Stimulated activated CD8-positive, alpha-beta memory T cell treated with anti-CD3 and anti-CD28 coated beads, Interleukin-12 subunit alpha, Interleukin-12 subunit beta, amount 100 ng/mL, for 4 hours (primary cell): Measurements from ENCODE around the gene ACER1.
"Not testable (repeated sequence)": the region's sequence is repeated elsewhere in the genome, so short reads cannot be mapped to it uniquely, and the experiment has no call there.

Experiments
- DNase-seq: peaks from one replicate; pipeline ENCODE4 v3.0.0-alpha.2; 2020; ENCODE audit warnings: low read depth

ACER1 gene

DNA sequence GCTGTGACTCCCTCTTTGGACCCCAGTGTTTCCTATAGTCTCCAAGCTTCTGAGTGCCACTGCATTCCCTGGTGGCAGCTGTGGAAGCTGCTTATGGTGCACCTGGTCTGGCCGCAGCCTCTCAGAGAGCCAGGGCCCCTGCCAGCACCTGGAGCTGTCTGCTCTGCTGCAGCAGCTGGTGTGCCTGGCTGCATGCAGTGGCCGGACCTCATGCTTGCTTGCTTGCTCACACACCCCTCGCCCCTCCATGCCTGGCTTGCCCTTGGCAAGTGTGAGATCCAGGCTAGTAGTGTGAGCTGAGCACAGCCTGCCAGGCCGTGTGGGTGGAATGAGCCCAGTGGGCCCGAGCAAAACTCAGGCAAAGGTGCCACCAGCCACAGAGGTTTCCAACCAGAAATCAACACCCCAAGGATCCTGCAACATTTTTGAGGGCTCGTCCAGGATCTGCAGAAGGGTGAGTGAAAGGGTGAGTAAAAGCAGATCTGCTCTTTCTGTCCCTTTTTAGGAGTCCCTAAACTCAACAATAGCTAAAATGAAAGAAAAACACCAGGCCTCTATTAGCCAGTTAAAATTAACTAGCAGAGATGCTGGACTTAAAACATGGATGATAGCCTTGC is 46.0 kb downstream of the ACER1 start:
- no peak for DNase-seq

DNA sequence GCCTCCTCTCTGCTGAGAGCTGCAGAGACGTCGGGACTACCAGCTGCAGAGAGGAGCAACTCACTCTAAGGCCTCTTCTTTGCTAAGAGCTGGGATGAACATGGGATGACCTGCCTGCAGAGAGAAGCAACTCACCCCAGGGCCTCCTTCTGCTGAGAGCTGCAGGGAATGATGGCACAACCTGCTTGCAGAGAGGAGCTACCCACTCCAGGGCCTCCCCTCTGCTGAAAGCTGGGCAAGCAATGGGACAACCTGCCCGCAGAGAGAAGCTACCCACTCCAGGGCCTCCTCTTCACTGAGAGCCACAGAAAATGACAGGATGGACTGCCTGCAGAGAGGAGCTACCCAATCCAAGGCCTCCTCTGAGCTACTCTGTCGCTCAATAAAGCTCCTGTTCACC is 46.7 kb downstream of the ACER1 start:
- no peak for DNase-seq

- DNase-seq = not testable (repeated sequence)
Measured at GRCh38 chr19:6282393-6282792, 51.0 kb downstream of the ACER1 start.

DNA sequence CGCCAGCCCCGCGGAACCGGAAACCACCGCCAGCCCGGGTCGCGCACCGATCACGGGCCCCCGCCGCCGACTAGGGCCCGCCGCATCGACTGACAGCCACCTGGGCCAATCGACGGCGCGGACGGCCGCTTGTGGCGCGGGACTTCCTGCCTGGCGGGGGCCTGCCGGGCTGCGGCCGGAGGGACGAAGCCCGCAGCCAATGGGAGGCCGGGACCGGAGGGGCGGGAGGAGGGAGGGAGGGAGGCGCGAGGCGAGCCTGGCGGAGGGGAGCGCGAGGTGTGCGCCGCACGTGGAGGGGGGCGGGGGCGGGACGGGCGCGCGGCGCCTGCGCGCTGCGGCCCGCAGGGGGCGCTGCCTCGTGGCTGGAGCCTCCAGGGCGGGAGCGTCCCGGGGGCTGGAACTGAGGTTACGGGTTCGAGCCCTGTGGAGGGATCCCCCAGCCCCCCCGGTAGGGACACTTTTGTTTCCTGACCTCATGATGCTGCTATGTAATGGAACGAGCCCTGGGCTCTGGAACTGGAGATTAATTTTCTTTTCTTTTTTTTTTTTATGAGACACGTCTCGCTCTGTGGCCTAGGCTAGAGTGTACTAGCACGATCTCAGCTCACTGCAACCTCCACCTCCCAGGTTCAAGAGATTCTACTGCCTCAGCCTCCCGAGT is 53.4 kb downstream of the ACER1 start, which contains the start of gene MLLT1:
MLLT1 (minus strand) TSS at position 45 of the 661 bp plus-strand sequence. CDS start 191 bp downstream, outside the sequence.
- peak; percentile 96 for DNase-seq

- DNase-seq = no peak
Measured at GRCh38 chr19:6279620-6279930, 53.8 kb downstream of the ACER1 start.

GRCh38 chr19:6278740-6279619 is 54.4 kb downstream of the ACER1 start:
- DNase-seq = no peak

DNA sequence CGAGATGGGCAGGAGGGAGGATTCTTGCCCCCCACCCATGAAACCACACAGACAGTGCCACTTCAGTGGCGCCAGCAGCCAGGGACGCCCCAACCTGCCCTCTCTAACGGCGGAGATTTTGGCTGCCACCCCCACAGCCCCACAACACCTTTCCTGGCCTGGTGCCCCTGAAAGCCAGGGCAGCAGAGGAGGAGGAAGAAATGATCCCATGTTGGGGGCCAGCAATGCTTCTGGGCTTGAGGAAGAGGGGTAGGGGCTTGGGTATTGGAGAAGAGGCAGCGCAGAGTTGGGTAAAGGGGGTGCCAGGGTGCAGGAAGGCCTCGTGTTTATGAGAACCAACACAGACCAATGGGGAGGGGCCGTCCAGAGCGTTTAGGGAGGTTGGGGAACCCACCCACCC is 55.4 kb downstream of the ACER1 start:
- no peak for DNase-seq

DNA sequence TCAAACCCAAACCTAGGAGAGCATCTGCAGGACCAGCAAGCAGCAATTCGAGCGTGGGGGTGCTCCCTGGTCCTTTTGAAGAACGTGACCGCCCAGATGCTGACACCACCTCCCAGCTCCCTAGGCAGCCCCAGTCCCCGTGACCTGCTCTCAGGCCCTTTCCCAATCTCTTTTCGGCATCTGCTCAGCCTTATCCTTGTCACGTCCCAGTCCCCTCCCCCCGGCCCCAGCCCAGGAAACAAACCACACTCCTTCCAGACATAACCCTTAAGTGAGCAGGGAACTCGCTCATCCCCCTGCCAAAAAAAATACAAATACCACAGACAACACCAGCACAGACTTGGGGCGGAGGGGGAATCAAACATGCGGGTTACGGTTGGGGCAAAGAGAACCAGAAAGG is 57.0 kb downstream of the ACER1 start:
- DNase-seq = no peak

- DNase-seq = no peak
Measured at GRCh38 chr19:6275170-6275744, 58.2 kb downstream of the ACER1 start.

DNA sequence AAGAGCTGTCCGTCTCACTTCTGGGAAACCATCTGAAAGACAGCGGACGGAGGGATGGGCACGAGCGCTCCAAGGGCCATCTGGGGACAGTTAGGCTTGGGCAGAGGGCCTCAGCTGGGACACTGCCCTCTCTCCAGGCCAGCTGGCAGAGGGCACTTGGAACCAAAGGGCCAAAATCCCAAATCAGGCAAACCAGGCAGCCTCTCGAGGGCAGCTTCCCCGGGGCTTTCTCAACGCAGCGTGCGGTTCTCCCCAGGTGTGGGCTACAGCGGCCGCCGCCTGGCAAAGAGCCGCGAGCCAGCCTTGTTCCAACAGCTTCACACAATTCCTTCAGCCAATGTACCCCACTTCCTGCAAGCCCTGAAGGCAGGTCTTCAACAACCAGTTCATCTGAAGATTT is 58.7 kb downstream of the ACER1 start:
- no peak for DNase-seq

DNA sequence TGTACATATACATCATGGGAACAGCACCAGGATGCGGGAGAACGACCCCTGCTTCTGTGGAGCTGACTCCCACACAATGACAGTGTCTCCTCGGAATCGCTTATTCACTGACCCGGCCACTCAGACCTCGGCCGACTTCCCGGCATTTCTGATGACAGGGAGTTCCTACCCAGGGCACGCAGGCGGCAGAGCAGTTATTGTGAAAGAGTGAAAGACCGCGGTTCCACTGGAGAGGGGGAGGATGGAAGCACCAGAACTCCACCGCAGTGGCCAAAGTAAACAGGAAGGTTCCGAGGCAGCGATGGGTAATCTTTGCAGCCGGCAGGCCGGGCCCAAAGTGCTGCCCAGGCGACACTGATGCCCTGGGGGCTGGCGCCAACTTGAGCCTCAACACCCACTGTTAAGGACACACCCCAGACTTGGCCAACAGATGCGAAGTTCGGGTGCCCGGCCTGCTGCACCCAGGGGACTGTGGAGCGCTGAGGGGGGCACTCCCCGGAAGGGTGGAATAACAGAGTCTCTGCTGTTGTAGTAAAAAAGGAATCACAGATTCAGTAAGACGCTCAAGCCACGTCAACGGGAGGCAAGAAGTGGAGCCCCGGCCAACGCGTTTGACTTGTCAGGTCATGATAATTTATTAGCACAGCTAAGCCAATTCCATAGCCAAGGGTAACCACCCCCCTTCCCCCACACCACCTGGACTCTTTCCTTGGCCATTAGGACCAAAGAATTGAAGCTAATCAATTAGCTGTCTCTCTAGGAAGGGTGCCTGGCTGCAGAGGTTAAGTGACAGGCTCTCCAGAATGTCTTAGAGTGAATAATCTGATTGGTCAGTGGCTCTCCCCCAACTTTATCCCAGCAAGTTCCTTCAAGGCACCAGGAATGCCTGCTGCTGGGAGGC is 59.5 kb downstream of the ACER1 start:
- DNase-seq = no peak

- no peak for DNase-seq
Measured at GRCh38 chr19:6272913-6273600, 60.4 kb downstream of the ACER1 start.

GRCh38 chr19:6272411-6272791 is 61.0 kb downstream of the ACER1 start:
- no peak for DNase-seq

GRCh38 chr19:6271721-6272410 is 61.5 kb downstream of the ACER1 start:
- DNase-seq = no peak

DNA sequence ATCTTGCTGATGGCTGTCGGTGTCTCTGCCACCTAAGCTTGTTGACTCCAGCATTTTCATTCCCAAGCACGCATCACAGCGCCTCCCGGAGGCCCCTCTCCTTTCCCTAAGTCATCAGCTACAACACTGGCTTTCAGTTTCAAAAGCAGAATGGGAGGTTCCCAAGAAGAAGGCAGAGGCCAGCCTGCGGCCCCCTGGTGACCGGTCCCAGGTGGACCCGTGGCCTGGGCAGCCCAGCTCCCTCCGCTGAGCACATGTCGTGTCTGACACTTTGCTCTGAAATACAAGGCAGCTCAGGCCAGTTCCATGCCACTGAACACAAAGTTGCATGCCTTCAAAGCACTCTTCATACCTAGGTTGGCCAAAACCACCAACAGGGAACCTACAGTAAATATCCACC is 62.2 kb downstream of the ACER1 start:
- no peak for DNase-seq

DNA sequence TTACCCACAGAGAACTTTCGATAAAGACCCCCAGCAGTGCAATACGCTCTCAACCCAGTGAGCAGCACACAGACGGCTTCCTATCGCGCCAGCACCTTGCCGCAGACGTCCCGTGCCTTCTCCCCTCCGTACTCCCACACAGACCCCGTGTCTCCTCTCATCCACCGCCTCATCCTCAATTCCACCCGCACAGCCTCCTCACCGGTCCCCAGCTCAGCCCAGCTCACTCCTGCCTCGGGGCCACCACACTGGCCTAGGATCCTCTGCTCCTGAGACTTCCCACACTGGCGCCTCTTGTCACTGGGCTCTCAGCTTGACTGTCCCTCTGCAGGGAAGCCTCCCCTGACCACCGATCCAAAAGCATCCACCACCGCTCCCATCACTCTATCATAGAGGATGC is 62.6 kb downstream of the ACER1 start:
- DNase-seq = no peak

- no peak for DNase-seq
Measured at GRCh38 chr19:6270076-6270745, 63.2 kb downstream of the ACER1 start.

DNA sequence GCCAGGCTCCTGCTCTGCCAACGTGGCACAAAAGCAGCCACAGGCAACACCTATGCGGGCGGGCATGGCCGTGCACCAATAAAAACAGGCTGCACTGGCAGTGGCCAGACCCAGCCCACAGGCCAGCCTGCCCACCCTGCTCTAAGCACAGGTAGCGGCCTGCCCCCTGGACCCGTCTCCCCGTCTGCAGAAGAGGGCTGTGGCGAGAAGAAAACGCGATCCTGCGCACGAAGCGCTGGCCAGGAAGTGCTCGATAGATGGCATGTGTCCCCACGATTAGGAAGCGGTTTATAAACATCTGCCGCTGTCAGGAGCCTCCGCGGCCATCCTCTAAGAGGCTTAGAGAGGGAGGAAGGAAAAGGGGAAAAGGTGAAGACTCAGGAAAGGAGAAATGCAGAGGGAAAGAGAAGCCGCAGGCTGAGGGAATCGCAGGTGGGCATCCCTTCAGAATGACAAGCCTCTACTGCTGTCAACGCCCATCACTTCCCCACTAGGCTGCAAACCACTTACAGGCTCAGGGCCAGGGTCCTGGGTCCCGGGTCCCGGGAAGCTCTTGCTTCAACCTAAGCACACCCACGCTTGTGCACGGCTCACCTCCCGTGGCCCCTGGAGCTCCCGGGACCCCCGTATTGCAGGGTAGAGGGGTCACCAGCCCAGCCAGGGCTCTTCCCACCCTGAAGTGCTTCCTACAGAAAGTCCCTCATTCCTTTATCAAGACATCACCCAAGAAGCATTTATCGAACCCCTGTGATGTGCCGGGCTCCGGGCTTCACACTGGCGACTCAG is 64.1 kb downstream of the ACER1 start:
- no peak for DNase-seq

DNA sequence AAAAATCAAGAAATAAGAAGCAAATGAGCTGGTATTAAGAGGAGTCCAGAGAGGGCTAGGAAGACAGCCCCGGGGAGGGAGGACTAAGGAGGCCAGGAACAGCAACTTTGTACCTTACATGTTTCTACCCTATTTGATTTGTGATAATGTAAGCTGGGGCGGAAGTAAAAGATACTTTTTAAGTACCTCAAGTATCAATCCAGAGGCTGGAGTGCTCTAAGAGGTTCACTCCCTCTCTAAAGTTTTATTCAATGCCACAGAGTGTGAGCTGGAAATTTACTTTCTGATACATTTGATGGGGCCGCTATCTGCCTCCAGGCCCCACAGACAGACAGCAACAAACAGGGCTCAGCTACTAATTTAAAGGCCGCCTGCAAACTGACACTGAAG is 65.0 kb downstream of the ACER1 start:
- DNase-seq = no peak
